GM15510 (cell line): ENCODE results near the gene FGG.

Experiments used
- POLR2A ChIP-seq: IDR thresholded peaks from 3 replicates; pipeline ENCODE4 v1.6.1; 2011; ENCODE audit warnings: borderline replicate concordance; ENCODE audit not compliant: insufficient read length; ENCODE audit errors: extremely low read depth

The FGG gene

GRCh38 chr4:154577324-154577723, 35.1 kb downstream of the FGG start:
- TF ChIP-seq POLR2A, result no peak

GRCh38 chr4:154574311-154574710, 38.1 kb downstream of the FGG start:
- no peak for TF ChIP-seq POLR2A

DNA sequence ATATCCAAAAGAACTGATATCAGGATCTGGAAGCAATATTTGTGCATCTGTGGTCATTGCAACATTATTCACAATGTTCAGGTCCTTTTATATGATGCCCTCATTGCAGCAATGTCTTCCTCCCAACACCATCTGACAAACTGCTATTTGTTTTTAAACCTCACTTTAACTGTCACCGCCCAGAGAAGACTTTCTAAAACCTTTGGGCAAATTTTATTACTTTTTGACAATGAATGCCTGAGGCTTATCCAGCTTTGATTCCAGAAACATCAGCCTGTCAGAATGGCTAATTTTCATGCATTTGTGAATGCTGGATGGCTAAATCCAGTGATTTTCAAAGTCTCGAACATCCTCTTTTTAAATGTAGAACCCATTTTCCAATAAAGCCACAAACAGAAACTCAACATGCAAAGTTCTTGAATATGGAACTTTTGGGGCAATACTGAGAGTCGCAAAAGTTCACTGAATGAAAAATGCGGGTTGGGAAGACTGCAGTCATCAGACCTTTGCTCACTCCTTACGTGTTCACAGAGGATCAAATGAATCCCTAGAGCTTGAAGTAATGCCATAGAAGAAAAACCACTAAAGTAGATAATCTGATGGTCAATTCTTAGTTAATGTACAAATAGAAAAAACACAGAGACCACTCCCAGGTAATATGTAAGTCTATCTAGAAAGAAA, 39.1 kb downstream of the FGG start:
- TF ChIP-seq POLR2A, result no peak

GRCh38 chr4:154569584-154569983, 42.9 kb downstream of the FGG start:
- no peak for TF ChIP-seq POLR2A

DNA sequence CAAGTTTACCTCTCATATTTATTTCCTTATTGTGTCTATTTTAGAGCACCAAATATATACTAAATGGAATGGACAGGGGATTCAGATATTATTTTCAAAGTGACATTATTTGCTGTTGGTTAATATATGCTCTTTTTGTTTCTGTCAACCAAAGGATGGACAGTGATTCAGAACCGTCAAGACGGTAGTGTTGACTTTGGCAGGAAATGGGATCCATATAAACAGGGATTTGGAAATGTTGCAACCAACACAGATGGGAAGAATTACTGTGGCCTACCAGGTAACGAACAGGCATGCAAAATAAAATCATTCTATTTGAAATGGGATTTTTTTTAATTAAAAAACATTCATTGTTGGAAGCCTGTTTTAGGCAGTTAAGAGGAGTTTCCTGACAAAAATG, 43.4 kb downstream of the FGG start:
- no peak for TF ChIP-seq POLR2A

DNA sequence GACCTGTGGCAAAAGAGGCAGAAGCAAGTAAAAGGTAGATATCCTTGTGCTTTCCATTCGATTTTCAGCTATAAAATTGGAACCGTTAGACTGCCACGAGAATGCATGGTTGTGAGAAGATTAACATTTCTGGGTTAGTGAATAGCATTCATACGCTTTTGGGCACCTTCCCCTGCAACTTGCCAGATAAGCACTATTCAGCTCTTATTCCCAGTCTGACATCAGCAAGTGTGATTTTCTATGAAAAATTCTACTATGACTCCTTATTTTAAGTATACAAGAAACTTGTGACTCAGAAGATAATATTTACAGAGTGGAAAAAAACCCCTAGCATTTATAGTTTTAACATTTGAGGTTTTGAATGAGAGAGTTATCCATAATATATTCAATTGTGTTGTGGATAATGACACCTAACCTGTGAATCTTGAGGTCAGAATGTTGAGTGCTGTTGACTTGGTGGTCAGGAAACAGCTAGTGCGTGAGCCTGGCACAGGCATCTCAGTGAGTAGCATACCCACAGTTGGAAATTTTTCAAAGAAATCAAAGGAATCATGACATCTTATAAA, 45.7 kb downstream of the FGG start:
- TF ChIP-seq POLR2A, result no peak

DNA sequence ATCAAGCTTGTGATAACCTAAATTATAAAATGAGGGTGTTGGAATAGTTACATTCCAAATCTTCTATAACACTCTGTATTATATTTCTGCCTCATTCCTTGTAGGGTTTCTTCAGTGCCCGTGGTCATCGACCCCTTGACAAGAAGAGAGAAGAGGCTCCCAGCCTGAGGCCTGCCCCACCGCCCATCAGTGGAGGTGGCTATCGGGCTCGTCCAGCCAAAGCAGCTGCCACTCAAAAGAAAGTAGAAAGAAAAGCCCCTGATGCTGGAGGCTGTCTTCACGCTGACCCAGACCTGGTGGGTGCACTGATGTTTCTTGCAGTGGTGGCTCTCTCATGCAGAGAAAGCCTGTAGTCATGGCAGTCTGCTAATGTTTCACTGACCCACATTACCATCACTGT, 46.8 kb downstream of the FGG start:
- no peak for TF ChIP-seq POLR2A

DNA sequence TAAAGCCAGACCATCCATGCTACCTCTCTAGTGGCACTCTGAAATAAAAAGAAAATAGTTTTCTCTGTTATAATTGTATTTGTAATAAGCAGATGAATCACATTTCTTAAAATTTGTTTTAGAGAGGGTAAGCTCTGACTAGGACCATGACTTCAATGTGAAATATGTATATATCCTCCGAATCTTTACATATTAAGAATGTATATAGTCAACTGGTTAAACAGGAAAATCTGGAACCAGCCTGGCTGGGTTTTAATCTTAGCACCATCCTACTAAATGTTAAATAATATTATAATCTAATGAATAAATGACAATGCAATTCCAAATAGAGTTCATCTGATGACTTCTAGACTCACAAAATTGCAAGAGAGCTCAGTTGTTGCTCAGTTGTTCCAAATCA, 48.1 kb downstream of the FGG start:
- TF ChIP-seq POLR2A, result no peak

DNA sequence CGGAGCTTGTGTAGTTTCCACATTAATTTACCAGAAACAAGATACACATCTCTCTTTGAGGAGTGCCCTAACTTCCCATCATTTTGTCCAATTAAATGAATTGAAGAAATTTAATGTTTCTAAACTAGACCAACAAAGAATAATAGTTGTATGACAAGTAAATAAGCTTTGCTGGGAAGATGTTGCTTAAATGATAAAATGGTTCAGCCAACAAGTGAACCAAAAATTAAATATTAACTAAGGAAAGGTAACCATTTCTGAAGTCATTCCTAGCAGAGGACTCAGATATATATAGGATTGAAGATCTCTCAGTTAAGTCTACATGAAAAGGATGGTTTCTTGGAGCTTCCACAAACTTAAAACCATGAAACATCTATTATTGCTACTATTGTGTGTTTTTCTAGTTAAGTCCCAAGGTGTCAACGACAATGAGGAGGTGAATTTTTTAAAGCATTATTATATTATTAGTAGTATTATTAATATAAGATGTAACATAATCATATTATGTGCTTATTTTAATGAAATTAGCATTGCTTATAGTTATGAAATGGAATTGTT, 49.7 kb downstream of the FGG start, which contains the start of gene FGB:
Gene FGB (plus strand): TSS at position 315 of the 558 bp plus-strand sequence. CDS start 8 bp downstream, at position 323.
- no peak for TF ChIP-seq POLR2A

DNA sequence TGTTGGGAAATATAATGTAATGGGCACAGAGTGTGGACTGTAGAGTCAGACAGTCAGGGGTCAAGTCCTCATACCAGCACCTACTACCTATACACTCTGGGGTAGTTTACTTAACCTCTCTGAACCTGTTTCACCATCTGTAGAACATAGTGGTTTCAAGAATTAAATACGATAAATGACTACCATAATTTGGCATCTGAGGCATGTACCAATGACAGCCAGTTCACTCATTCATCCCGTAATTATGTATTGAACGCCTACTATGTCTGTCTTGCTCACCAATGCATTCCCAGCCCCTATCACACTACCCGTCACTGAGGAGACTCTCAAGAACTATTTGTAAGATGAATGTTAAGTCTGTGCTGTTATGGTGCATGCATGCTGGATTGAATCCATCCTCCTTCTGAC, 51.6 kb downstream of the FGG start:
- TF ChIP-seq POLR2A, result no peak

DNA sequence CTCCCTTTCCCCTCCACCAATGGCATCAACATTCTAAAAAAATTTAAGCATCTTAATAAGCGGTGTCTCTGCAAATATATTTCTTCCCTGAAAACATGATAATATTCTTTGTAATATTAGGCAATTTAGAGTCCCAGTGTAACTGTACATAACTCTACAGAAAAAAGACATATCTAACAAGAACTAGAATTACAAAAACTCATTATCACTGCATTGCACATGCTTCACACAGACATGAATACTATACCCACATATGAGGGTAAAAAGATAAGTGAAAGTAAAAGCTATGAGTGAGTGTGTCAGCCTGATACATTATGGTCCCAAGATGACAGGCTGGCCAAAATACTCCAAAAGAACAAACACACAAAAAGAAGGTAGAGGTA, 52.0 kb downstream of the FGG start:
- no peak for TF ChIP-seq POLR2A

DNA sequence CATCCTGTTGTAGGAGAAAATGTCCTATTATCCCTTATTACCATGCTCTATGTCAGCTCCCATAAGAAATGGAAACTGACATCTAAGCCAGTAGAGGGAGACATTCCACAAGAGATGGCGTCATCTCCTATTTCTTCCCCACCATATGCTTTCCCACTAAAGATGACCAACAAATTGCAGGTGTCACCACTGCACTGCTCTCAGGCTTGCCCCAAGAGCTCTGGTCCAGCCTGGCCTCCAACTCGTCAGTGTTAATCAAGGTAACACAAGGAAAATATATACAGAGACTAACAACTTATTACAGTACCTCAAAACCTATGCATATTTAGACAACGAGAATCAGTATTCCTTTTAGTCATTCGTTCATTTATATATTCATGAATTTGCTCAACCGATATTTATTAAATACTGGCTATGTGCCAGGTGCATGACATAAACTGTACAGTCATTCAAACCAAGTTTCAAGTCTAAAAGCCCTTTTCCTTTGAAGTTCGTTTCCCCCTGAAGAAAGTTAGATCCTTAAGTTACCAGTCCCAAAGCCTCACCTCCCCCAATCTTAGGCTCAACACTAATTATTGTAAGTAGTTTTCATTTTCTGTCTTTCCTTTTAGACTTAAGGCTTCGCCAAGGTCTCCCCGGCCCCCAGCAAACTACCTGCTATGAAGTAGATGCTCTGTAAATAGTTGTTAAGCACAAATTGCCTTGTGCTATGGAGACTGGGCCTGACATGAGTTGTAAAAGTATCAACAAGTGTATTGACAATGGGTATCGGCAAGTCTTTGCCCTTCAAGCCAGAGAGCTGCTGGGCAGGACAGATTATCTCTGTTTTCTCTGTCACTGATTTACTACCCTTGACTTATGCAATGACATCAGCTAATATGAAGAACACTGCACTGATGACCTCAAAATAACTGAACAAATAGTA, 52.7 kb downstream of the FGG start:
- no peak for TF ChIP-seq POLR2A

DNA sequence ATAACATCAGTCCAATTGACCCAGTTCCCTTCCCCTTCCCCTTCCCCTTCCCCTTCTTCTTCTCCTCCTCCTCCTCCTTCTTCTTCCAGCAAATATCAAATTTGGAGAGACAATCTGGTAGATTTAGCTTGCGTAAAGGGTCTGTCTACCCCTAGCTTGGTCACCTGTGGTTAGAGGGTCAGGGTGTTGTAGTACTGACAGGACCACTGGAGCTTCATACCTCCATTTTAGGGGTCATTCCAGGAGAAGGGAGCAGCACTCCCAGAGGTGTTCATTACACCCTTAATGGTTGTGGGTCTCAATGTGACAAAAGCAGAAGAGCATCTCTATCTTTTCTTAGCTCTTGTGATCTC, 53.3 kb downstream of the FGG start:
- no peak for TF ChIP-seq POLR2A
